ENCODE data around the gene DCC. TPM values are rescaled to one million over a fixed set of nuclear protein-coding genes. Genes with fewer than 3 reads are reported as not detected.

The DCC gene
- total and polyA plus RNA-seq, 9 of the 15 experiments (the other 6 are each of a cell fraction or from before 2014, with no cell fraction given): not detected

DNA sequence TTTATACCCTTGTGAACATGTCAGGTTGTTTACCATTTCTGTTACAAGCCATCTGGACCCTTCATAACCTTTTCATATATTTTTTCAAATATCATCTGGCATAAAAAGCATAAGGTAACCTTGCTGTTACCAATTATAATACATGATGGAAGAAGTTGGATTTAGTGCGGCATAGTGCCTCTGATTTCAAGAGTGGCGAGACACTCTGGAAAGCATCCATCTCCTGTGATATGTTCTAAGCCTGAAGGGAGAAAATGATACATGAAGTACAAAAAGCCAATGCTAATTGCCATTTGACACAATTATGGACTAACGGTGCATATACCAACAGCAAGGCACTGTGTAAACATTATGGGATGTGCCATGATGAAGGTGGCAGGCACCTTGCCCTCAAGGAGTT is 75.1 kb downstream of the DCC start:
- Histone ChIP-seq H3K9ac (ENCODE audit: insufficient read depth in 1 of 2, low read depth in 2 of 2, low read length in 2 of 2) (no peak overlapping the region), H3K4me2 (ENCODE audit: insufficient read depth, low read length) (no peak overlapping the region), H3K9me3 (replicated peaks; ENCODE audit: control insufficient read depth, insufficient read depth, low read depth, low read length) (no peaks in the 10 kb centered on the region), H4K20me1 (replicated peaks; ENCODE audit: control insufficient read depth, insufficient read depth, low read length) (no peaks in the 10 kb centered on the region), H3K4me1 (replicated peaks in 1 of 2; ENCODE audit: control insufficient read depth in 2 of 2, insufficient read depth in 2 of 2, low read length in 2 of 2) (no peaks in the 10 kb centered on the region), H3K9me1 (ENCODE audit: control insufficient read depth, insufficient read depth, low read length) (no peaks in the 10 kb centered on the region), H2AFZ (ENCODE audit: low read depth, low read length) (no peak overlapping the region), H3K4me3 (no peak overlapping the region), H3K27ac (ENCODE audit: extremely low read depth, low read depth, low read length) (no peak overlapping the region), H3K27me3 (ENCODE audit: control insufficient read depth in 2 of 2, insufficient read depth in 2 of 2, low read length in 2 of 2) (no peaks in the 10 kb centered on the region), H3K79me2 (ENCODE audit: control insufficient read depth, insufficient read depth, low read length) (no peaks in the 10 kb centered on the region), H3K36me3 (ENCODE audit: control insufficient read depth, insufficient read depth, low read length) (no peaks in the 10 kb centered on the region)
- DNase-seq (ENCODE audit: extremely low read depth in 1 of 4, low spot score in 3 of 4) (no peak), FAIRE-seq (no peak), ATAC-seq (no peak)
- intact Hi-C loops (cut with micrococcal nuclease) (no loop called here), in situ Hi-C loops (cut with MboI) (no loop called here)
- no TSS peak for BruUV-seq (replicated peaks)
- 6% methylated on average over 3 of the region's 3 CpGs for WGBS (ENCODE audit: insufficient coverage, low coverage, missing lambda C conversion rate)
- TF ChIP-seq CBX5 (IDR thresholded peaks at IDR 0.05; ENCODE audit: borderline replicate concordance, low read depth): no peak
- no peak for TF ChIP-seq MCM3 (IDR thresholded peaks at IDR 0.05)
- TF ChIP-seq SMARCC2 (IDR thresholded peaks at IDR 0.05; ENCODE audit: low read depth): no peak
- no peak for TF ChIP-seq MAFF (IDR thresholded peaks at IDR 0.05; ENCODE audit: low read length)
- TF ChIP-seq NR2F6 (CRISPR knock-in tag; IDR thresholded peaks at IDR 0.05): no peak
- no peak for TF ChIP-seq MED1 (CRISPR knock-in tag; IDR thresholded peaks at IDR 0.05; ENCODE audit: borderline replicate concordance)
- TF ChIP-seq ZNF316 (IDR thresholded peaks at IDR 0.05): no peak
- CTCF ChIA-PET (ENCODE audit: low intra/inter-chr PET ratio): no interaction called here
- POLR2A ChIA-PET: no interaction called here

DNA sequence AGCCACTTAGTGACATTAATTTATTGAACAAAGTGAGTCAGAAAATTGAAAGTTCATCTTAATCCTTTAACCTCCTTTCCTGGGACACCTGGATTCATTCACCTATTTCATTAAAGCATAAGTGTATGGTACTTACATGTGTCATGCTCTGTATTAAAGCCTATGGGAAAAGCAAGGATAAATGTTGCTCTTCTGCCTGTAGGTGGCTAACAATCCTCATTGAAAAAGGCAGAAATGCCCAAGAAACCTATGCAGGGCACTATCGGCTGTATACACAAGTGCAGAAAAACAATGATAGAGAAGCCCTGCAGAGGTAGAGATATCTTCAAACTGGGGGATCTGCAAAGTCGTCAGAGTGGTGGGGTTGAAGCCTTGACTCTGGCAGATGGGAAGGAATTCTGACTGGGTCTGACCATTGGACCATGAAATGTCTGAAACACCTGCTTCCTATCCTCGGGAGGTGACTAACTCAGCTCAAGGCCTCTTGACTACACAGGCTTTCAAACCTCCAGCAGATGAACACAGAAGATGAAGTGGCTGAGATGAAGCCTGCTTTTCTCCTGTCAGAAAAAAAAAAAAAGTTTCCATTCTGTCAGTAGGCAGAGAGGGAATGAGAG is 83.1 kb downstream of the DCC start:
- H3K4me1 ChIP-seq (replicated peaks in 1 of 2; ENCODE audit: control insufficient read depth in 2 of 2, insufficient read depth in 2 of 2, low read length in 2 of 2): no peaks in the 10 kb centered on the region
- no peak overlapping the region for H3K27ac ChIP-seq (ENCODE audit: extremely low read depth, low read depth, low read length)
- BruUV-seq (replicated peaks): no TSS peak
- DNase-seq (ENCODE audit: extremely low read depth in 1 of 4, low spot score in 3 of 4): no peak
- 5% methylated on average over 2 of the region's 3 CpGs for WGBS (ENCODE audit: insufficient coverage, low coverage, missing lambda C conversion rate)
- H3K27me3 ChIP-seq (ENCODE audit: control insufficient read depth in 2 of 2, insufficient read depth in 2 of 2, low read length in 2 of 2): no peaks in the 10 kb centered on the region
- H2AFZ ChIP-seq (ENCODE audit: low read depth, low read length): no peak overlapping the region
- no peak overlapping the region for H3K4me2 ChIP-seq (ENCODE audit: insufficient read depth, low read length)
- H3K9me3 ChIP-seq (replicated peaks; ENCODE audit: control insufficient read depth, insufficient read depth, low read depth, low read length): no peaks in the 10 kb centered on the region
- no peaks in the 10 kb centered on the region for H3K36me3 ChIP-seq (ENCODE audit: control insufficient read depth, insufficient read depth, low read length)
- POLR2A ChIA-PET: no interaction called here
- no peak for FAIRE-seq
- H3K9ac ChIP-seq (ENCODE audit: insufficient read depth in 1 of 2, low read depth in 2 of 2, low read length in 2 of 2): no peak overlapping the region
- intact Hi-C loops (cut with micrococcal nuclease) (no loop called here), in situ Hi-C loops (cut with MboI) (no loop called here)
- H4K20me1 ChIP-seq (replicated peaks; ENCODE audit: control insufficient read depth, insufficient read depth, low read length): no peaks in the 10 kb centered on the region
- no peaks in the 10 kb centered on the region for H3K9me1 ChIP-seq (ENCODE audit: control insufficient read depth, insufficient read depth, low read length)
- no peak for ATAC-seq
- no peak overlapping the region for H3K4me3 ChIP-seq
- no peak for TF ChIP-seq VEZF1 (CRISPR knock-in tag; IDR thresholded peaks at IDR 0.05)
- CTCF ChIA-PET (ENCODE audit: low intra/inter-chr PET ratio): no interaction called here
- H3K79me2 ChIP-seq (ENCODE audit: control insufficient read depth, insufficient read depth, low read length): no peaks in the 10 kb centered on the region

Measured in K562 (cell line).